Heart left ventricle (tissue), 16 donors: ENCODE data around the gene CHEK2. TPM values are rescaled to one million over a fixed set of nuclear protein-coding genes. Genes with fewer than 3 reads are reported as not detected.
"Not testable (repeated sequence)": the region's sequence is repeated elsewhere in the genome, so short reads cannot be mapped to it uniquely, and the experiment has no call there.

ENCODE experiments used
- ATAC-seq, 4 donors: fragments of 200-7000 bp; cut with Tn5 transposase; one replicate each; pipeline ENCODE4 v1.9.1; 2020 to 2022; ENCODE audit warnings: moderate library complexity in 4 of 4, mild to moderate bottlenecking in 3 of 4, moderate number of reproducible peaks in 1 of 4
- DNase-seq, 5 donors: peaks; one replicate each; pipeline ENCODE4 v3.0.0-alpha.2; 2020
- H3K27ac ChIP-seq, 12 donors: fragments of 200-600 bp; sonication (generic) in 4 of 12; one replicate each; pipeline versions ENCODE4 v1.5.0 to v1.8.0; 2016 to 2022; ENCODE audit warnings: mild to moderate bottlenecking in 2 of 12
- H3K27me3 ChIP-seq, 9 donors: fragments of 200-600 bp; sonication (generic) in 2 of 9; one replicate each; pipeline versions ENCODE4 v1.5.1 to v1.8.0; 2016 to 2022; ENCODE audit warnings: mild to moderate bottlenecking in 3 of 9
- H3K36me3 ChIP-seq, 9 donors: fragments of 200-600 bp; sonication (generic) in 2 of 9; one replicate each; pipeline versions ENCODE4 v1.5.0 to v1.8.0; 2018 to 2022; ENCODE audit warnings: mild to moderate bottlenecking in 2 of 9
- H3K4me1 ChIP-seq, 12 donors: fragments of 200-600 bp; sonication (generic) in 4 of 12; one replicate each; pipeline versions ENCODE4 v1.5.0 to v1.8.0; 2016 to 2022; ENCODE audit warnings: mild to moderate bottlenecking in 3 of 12
- H3K4me3 ChIP-seq, 12 donors: fragments of 200-600 bp; sonication (generic) in 4 of 12; one replicate each; pipeline versions ENCODE4 v1.5.0 to v1.8.0; 2017 to 2022; ENCODE audit warnings: mild to moderate bottlenecking in 9 of 12, moderate library complexity in 4 of 12
- H3K9me3 ChIP-seq, 12 donors: fragments of 200-600 bp; sonication (generic) in 4 of 12; one replicate each; pipeline versions ENCODE4 v1.5.0 to v1.8.0; 2016 to 2022; ENCODE audit warnings: mild to moderate bottlenecking in 1 of 12
- CTCF ChIP-seq, 12 donors: fragments of 200-600 bp; sonication (generic) in 4 of 12; IDR thresholded peaks; one replicate each; pipeline versions ENCODE4 v1.5.0 to v1.8.0; 2018 to 2022; ENCODE audit warnings: antibody characterized with exemption in 12 of 12, mild to moderate bottlenecking in 5 of 12
- POLR2A ChIP-seq, 2 donors: fragments of 450-650 bp; IDR thresholded peaks; one replicate each; pipeline ENCODE4 v1.6.1; 2017; ENCODE audit warnings: antibody characterized with exemption in 2 of 2, mild to moderate bottlenecking in 2 of 2, moderate library complexity in 2 of 2
- WGBS, 4 donors: extraction: QIAGEN DNeasy Blood & Tissue Kit in 2 of 4; methylation state at CpG; one replicate each; pipeline versions ENCODE4 v1.1.5 to v1.1.7; 2013 to 2018; 5-methylcytosine and 5-hydroxymethylcytosine counted together
- intact Hi-C, 10 donors: fragments of 100-400 bp; cut with DNase I; formaldehyde crosslinking; loops; one replicate each; pipeline versions ENCODE4 v1.11.1 to v1.14.2; 2022
- polyA plus RNA-seq, 2 donors: library from polyadenylated mRNA; stranded (reverse); fragments of 200-250 nt; gene quantifications; one replicate each; pipeline ENCODE4 v1.2.3, GENCODE V29; 2013
- total RNA-seq, 9 donors: library from RNA; depleted of rRNA in 2 of 9; stranded (reverse); fragments of >200 nt in 2 of 9; fragmentation: NEBNext Ultra II Directional in 3 of 9; extraction: Animal tissue kit (Norgen Biotek cat#: 25700) in 3 of 9; gene quantifications; one replicate each; pipeline versions ENCODE4 v1.1.0 to v1.2.4, GENCODE V29; 2016 to 2023
- donor health status: ischemic (EF 13 %, LVEDD 7.1; RV severe dilation, severe dysfunction).
- donor health status: healthy with polysubstance abuse.
- donor health status: DM: no; HTN: yes; CAD: no.
- donor health status: DM: no; HTN: no; CAD: no.
- donor health status: ischemic (EF 25% LVEDD 6.9; RV normal size, moderate dysfunction).
- donor health status: ischemic (EF 25% LVEDD 5.7; RV mildly dilated, moderate dysfunction).
- donor health status: healthy.
- donor health status: DM: yes; HTN: yes; CAD: no.
- donor health status: ischemic (EF 35%, LVEDD 5.7; RV mildly dilated, moderate dysfunction).
- donor health status: nonischemic (EF 11% LVEDD 7.7; RV severe dilation, severe dysfunction).
- donor health status: DM: yes; HTN: yes; CAD: no.
- donor health status: PGD.
- donor health status: ischemic (EF 29% LVEDD 5.4; RV normal size, mild dysfunction).
- donor health status: nonischemic (EF 23%, LVEDD 6.1; RV moderate dilation, normal function).

The CHEK2 gene
- total and polyA plus RNA-seq, 11 donors, result 1.1 to 7.8 (median 2.3) TPM

GRCh38 chr22:28761449-28761755 is 19.8 kb upstream of the CHEK2 start:
- H3K4me1 ChIP-seq, result peaks cover 0 to 8% (median 0%) of the 10 kb centered on the region in 12 donors
- ATAC-seq, result no peak
- no peak for TF ChIP-seq POLR2A (IDR thresholded peaks at IDR 0.05)
- TF ChIP-seq CTCF (IDR thresholded peaks at IDR 0.05), result no peak
- H3K36me3 ChIP-seq, result peaks cover 0 to 9% (median 0%) of the 10 kb centered on the region in 9 donors
- WGBS, 4 donors, result 92 to 96% (median 95%) methylated on average over 10 of the region's 10 CpGs
- DNase-seq, result no peak
- no peaks in the 10 kb centered on the region for H3K9me3 ChIP-seq
- no peaks in the 10 kb centered on the region for H3K27me3 ChIP-seq
- H3K27ac ChIP-seq, result no peak overlapping the region
- intact Hi-C loops, result no loop called here
- no peak overlapping the region for H3K4me3 ChIP-seq

- ATAC-seq (no peak), DNase-seq (no peak)
- TF ChIP-seq POLR2A (IDR thresholded peaks at IDR 0.05), result no peak
- TF ChIP-seq CTCF (IDR thresholded peaks at IDR 0.05), result no peak
- Histone ChIP-seq H3K9me3 (no peaks in the 10 kb centered on the region), H3K27me3 (no peaks in the 10 kb centered on the region), H3K4me3 (no peak overlapping the region), H3K4me1 (peaks cover 0 to 8% (median 0%) of the 10 kb centered on the region in 12 donors), H3K27ac (no peak overlapping the region), H3K36me3 (peaks cover 0 to 9% (median 0%) of the 10 kb centered on the region in 9 donors)
- intact Hi-C loops, result no loop called here
- WGBS, 4 donors, result 75 to 86% (median 80%) methylated on average over 3 of the region's 3 CpGs
These were observed 18.4 kb upstream of the CHEK2 start for GRCh38 chr22:28759861-28760560.

GRCh38 chr22:28754512-28754911 is 12.9 kb upstream of the CHEK2 start:
- ATAC-seq, H3K27me3 ChIP-seq, H3K9me3 ChIP-seq, H3K27ac ChIP-seq, DNase-seq, H3K4me3 ChIP-seq, intact Hi-C loops: not testable (repeated sequence)
- H3K36me3 ChIP-seq, result peaks cover 0 to 40% (median 16%) of the 10 kb centered on the region in 9 donors
- WGBS, 4 donors, result 93 to 97% (median 95%) methylated on average over 3 of the region's 3 CpGs
- peaks cover 0 to 12% (median 2%) of the 10 kb centered on the region in 12 donors for H3K4me1 ChIP-seq

- peaks cover 0 to 74% (median 56%) of the 10 kb centered on the region in 9 donors for H3K36me3 ChIP-seq
- no peaks in the 10 kb centered on the region for H3K9me3 ChIP-seq
These were observed 8.9 kb upstream of the CHEK2 start for GRCh38 chr22:28750471-28750881.

More at GRCh38 chr22:28750471-28750881, 8.9 kb upstream of the CHEK2 start:
- Histone ChIP-seq H3K27ac (peak overlapping the region in 1 of 12 donors; percentile 9), H3K27me3 (no peaks in the 10 kb centered on the region), H3K4me3 (no peak overlapping the region), H3K4me1 (peaks cover 0 to 22% (median 2%) of the 10 kb centered on the region in 12 donors)
- ATAC-seq (peak in 2 of 4 donors; percentile 50 to 64), DNase-seq (no peak)
- intact Hi-C loops, result no loop called here
- 41 to 60% (median 54%) methylated on average over 6 of the region's 6 CpGs for WGBS, 4 donors
- TF ChIP-seq POLR2A (IDR thresholded peaks at IDR 0.05), result no peak
- TF ChIP-seq CTCF (IDR thresholded peaks at IDR 0.05), result no peak
